GM12878 (cell line): ENCODE data around the gene EEPD1. TPM values are rescaled to one million over a fixed set of nuclear protein-coding genes. Genes with fewer than 3 reads are reported as not detected.

Experiments used
- ATAC-seq: fragments of 200-7000 bp; cut with Tn5 transposase; 3 replicates; pipeline ENCODE4 v1.9.1; 2020; ENCODE audit warnings: mild to moderate bottlenecking, moderate library complexity
- BruUV-seq: library from RNA; stranded (reverse); fragments of 400-500 nt; replicated peaks from 2 replicates; lab custom pipeline; 2021; lab: Mats Ljungman, UMichigan
- CTCF ChIA-PET: fragments of 300-600 bp; sonication (Branson Sonifier 250); formaldehyde crosslinking; extraction: SDS; loops from one replicate; lab custom pipeline; 2021; ENCODE audit warnings: inconsistent platforms; lab: Yijun Ruan, JAX
- POLR2A ChIA-PET: fragments of 350-600 bp; formaldehyde crosslinking; extraction: SDS; loops from one replicate; lab custom pipeline; 2021; ENCODE audit warnings: inconsistent platforms; lab: Charles Lee
- RAD21 ChIA-PET: fragments of 300-600 bp; sonication (Branson Sonifier 250); formaldehyde crosslinking; loops from one replicate; lab custom pipeline; 2023; ENCODE audit warnings: antibody characterized with exemption; ENCODE audit not compliant: unreplicated experiment; lab: Charles Lee
- SMC1A ChIA-PET: fragments of 300-600 bp; sonication (Branson Sonifier 250); formaldehyde crosslinking; loops from one replicate; lab custom pipeline; 2023; ENCODE audit not compliant: unreplicated experiment, uncharacterized antibody; lab: Charles Lee
- DNase-seq: peaks from one replicate; pipeline ENCODE4 v3.0.0-alpha.2; 2011; ENCODE audit warnings: low read depth, low spot score
- FAIRE-seq: peaks from 3 replicates; lab custom pipeline; 2011; peaks lifted over from hg19 to GRCh38; lab: Jason Lieb, UNC
- H2AFZ ChIP-seq: 2 replicates; pipeline ENCODE4 v1.6.0; 2011; ENCODE audit warnings: low read depth, low read length, control low read depth; ENCODE audit not compliant: control insufficient read depth
- H3K27ac ChIP-seq: 2 replicates; pipeline ENCODE4 v1.5.1; 2011; ENCODE audit warnings: control low read depth; ENCODE audit not compliant: control insufficient read depth, insufficient read depth
- H3K27me3 ChIP-seq, 2 experiments: replicated peaks in 1 of 2; 2 replicates each; pipeline versions ENCODE4 v1.6.0 to v1.6.1; 2011; ENCODE audit warnings: low read length in 1 of 2; ENCODE audit not compliant: control insufficient read depth in 2 of 2, insufficient read depth in 2 of 2
- H3K36me3 ChIP-seq, 2 experiments: 2 replicates each; pipeline ENCODE4 v1.5.1; 2011; ENCODE audit warnings: low read length in 1 of 2; ENCODE audit not compliant: control insufficient read depth in 2 of 2, insufficient read depth in 2 of 2
- H3K4me1 ChIP-seq: 2 replicates; pipeline ENCODE4 v1.6.1; 2011; ENCODE audit warnings: mild to moderate bottlenecking, low read length, moderate library complexity, mixed read lengths; ENCODE audit not compliant: control insufficient read depth, insufficient read depth
- H3K4me2 ChIP-seq: 2 replicates; pipeline ENCODE4 v1.6.0; 2011; ENCODE audit warnings: control low read depth; ENCODE audit not compliant: control insufficient read depth, insufficient read depth
- H3K4me3 ChIP-seq: fragments of 200-600 bp; sonication (generic); 2 replicates; pipeline ENCODE4 v1.5.1; 2016
- H3K79me2 ChIP-seq: 2 replicates; pipeline ENCODE4 v1.6.0; 2011; ENCODE audit warnings: low read length; ENCODE audit not compliant: control insufficient read depth, insufficient read depth
- H3K9ac ChIP-seq: 2 replicates; pipeline ENCODE4 v1.8.0; 2011; ENCODE audit warnings: low read length, control low read depth, mixed read lengths; ENCODE audit not compliant: control insufficient read depth, insufficient read depth
- H3K9me3 ChIP-seq: replicated peaks from 3 replicates; pipeline ENCODE4 v1.5.1; 2011; ENCODE audit warnings: mild to moderate bottlenecking, low read length; ENCODE audit not compliant: control insufficient read depth, insufficient read depth
- H4K20me1 ChIP-seq: 2 replicates; pipeline ENCODE4 v1.6.0; 2011; ENCODE audit not compliant: control insufficient read depth, insufficient read depth
- FOXM1 ChIP-seq: IDR thresholded peaks from 2 replicates; pipeline ENCODE4 v1.6.1; 2012; ENCODE audit warnings: low read depth, mild to moderate bottlenecking, inconsistent platforms, low read length, moderate library complexity
- MAX ChIP-seq: IDR thresholded peaks from 2 replicates; pipeline ENCODE4 v1.6.1; 2012; ENCODE audit warnings: low read depth, low read length, improper control_type of control experiment
- MTA2 ChIP-seq: fragments of 450-650 bp; IDR thresholded peaks from 2 replicates; pipeline ENCODE4 v1.6.1; 2016; ENCODE audit warnings: low read depth, mild to moderate bottlenecking, moderate library complexity
- TARDBP ChIP-seq: IDR thresholded peaks from 2 replicates; pipeline ENCODE4 v1.6.1; 2016; ENCODE audit warnings: borderline replicate concordance
- WGBS: methylation state at CpG from one replicate; pipeline ENCODE4 v1.1.6; 2016; ENCODE audit warnings: low lambda C conversion rate; ENCODE audit not compliant: insufficient replicate concordance, insufficient coverage; ENCODE audit errors: missing lambda C conversion rate; 5-methylcytosine and 5-hydroxymethylcytosine counted together
- in situ Hi-C: fragments of 300-500 bp; cut with MboI; formaldehyde crosslinking; loops from 9 replicates; pipeline ENCODE4 v1.14.3; 2018; ENCODE audit warnings: mixed read lengths
- intact Hi-C: fragments of 100-400 bp; cut with micrococcal nuclease; formaldehyde crosslinking; loops from one replicate; pipeline ENCODE4 v1.14.2; 2022; ENCODE audit not compliant: unreplicated experiment
- polyA plus RNA-seq, 11 experiments: library from polyadenylated mRNA; depleted of rRNA in 4 of 11; unstranded in 6 of 11; stranded (reverse) in 5 of 11; fragments of >200 nt; fragmentation: Nextera tagmentation in 4 of 11; fragmentation: Illumina TruSeq in 1 of 11; extraction: Ambion mirVana in 4 of 11; extraction: Trizol in 1 of 11; gene quantifications; 1 replicate in 1 of 11; 2 replicates in 10 of 11; pipeline versions ENCODE4 v1.2.1 to v1.2.3, GENCODE V29; 2011 to 2016; ENCODE audit warnings: inconsistent platforms in 2 of 11, missing spikeins in 2 of 11, low read depth in 1 of 11
- total RNA-seq, 4 experiments: library from RNA; depleted of rRNA in 3 of 4; stranded (reverse); fragments of >200 nt in 3 of 4; fragmentation: Illumina TruSeq in 1 of 4; extraction: Trizol in 1 of 4; gene quantifications; 2 replicates each; pipeline versions ENCODE4 v1.2.1 to v1.2.3, GENCODE V29; 2013 to 2021
- TF ChIP-seq, protein P1 (sequence below): fragments of 450-650 bp; IDR thresholded peaks from 2 replicates; pipeline ENCODE4 v1.6.1; 2017; ENCODE audit warnings: mild to moderate bottlenecking, moderate library complexity

The EEPD1 gene
- total and polyA plus RNA-seq, 10 of the 15 experiments (the other 5 are each of a cell fraction or from before 2014, with no cell fraction given) = 0.24 to 2.8 (median 0.86) TPM; not detected in 1

GRCh38 chr7:36315309-36315944, 162.4 kb downstream of the EEPD1 start (continued):
- no peak for TF ChIP-seq MTA2

GRCh38 chr7:36316319-36316718, 163.3 kb downstream of the EEPD1 start:
- 77% methylated on average over 7 of the region's 7 CpGs for WGBS
- no peak for DNase-seq
- H3K27ac ChIP-seq = no peak overlapping the region
- CTCF ChIA-PET = interaction anchor here (1.0 to 2.7 kb wide), 4 partner anchors 10 to 331 kb away, joined by 3 to 18 read pairs (median 5); no protein-coding TSS in a partner anchor
- TF ChIP-seq, protein P1, sequence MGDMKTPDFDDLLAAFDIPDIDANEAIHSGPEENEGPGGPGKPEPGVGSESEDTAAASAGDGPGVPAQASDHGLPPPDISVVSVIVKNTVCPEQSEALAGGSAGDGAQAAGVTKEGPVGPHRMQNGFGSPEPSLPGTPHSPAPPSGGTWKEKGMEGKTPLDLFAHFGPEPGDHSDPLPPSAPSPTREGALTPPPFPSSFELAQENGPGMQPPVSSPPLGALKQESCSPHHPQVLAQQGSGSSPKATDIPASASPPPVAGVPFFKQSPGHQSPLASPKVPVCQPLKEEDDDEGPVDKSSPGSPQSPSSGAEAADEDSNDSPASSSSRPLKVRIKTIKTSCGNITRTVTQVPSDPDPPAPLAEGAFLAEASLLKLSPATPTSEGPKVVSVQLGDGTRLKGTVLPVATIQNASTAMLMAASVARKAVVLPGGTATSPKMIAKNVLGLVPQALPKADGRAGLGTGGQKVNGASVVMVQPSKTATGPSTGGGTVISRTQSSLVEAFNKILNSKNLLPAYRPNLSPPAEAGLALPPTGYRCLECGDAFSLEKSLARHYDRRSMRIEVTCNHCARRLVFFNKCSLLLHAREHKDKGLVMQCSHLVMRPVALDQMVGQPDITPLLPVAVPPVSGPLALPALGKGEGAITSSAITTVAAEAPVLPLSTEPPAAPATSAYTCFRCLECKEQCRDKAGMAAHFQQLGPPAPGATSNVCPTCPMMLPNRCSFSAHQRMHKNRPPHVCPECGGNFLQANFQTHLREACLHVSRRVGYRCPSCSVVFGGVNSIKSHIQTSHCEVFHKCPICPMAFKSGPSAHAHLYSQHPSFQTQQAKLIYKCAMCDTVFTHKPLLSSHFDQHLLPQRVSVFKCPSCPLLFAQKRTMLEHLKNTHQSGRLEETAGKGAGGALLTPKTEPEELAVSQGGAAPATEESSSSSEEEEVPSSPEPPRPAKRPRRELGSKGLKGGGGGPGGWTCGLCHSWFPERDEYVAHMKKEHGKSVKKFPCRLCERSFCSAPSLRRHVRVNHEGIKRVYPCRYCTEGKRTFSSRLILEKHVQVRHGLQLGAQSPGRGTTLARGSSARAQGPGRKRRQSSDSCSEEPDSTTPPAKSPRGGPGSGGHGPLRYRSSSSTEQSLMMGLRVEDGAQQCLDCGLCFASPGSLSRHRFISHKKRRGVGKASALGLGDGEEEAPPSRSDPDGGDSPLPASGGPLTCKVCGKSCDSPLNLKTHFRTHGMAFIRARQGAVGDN = no peak
- TF ChIP-seq FOXM1 (no peak), TARDBP (no peak), MAX (no peak)
- FAIRE-seq = no peak
- H3K4me3 ChIP-seq = no peak overlapping the region
- POLR2A ChIA-PET = no interaction called here
- no peaks in the 10 kb centered on the region for H4K20me1 ChIP-seq
- no peaks in the 10 kb centered on the region for H3K4me1 ChIP-seq
- H3K27me3 ChIP-seq = no peaks in the 10 kb centered on the region
- H3K36me3 ChIP-seq = no peaks in the 10 kb centered on the region
- no peak overlapping the region for H2AFZ ChIP-seq
- no peaks in the 10 kb centered on the region for H3K79me2 ChIP-seq
- in situ Hi-C loops = no loop called here
- intact Hi-C loops = no loop called here
- H3K9ac ChIP-seq = no peak overlapping the region
- no TSS peak for BruUV-seq
- RAD21 ChIA-PET = interaction anchor here (1.0 to 1.4 kb wide), 2 partner anchors 331 to 340 kb away, joined by 4 read pairs; no protein-coding TSS in a partner anchor
- ATAC-seq = no peak
- H3K4me2 ChIP-seq = no peak overlapping the region
- SMC1A ChIA-PET = no interaction called here
- H3K9me3 ChIP-seq = no peaks in the 10 kb centered on the region; the same call in 2 of the 3 replicates
